HFF-Myc (cell line): ENCODE results near the gene GARIN5B.

Experiments
- DNase-seq: peaks from one replicate; pipeline ENCODE4 v3.0.0-alpha.2; 2011; ENCODE audit warnings: low read depth; ENCODE audit errors: extremely low read depth
- H3K4me3 ChIP-seq: replicated peaks from 2 replicates; pipeline ENCODE4 v1.5.1; 2011; ENCODE audit warnings: low read depth, mild to moderate bottlenecking, control low read depth, low read length
- TF ChIP-seq, protein P1 (sequence below): IDR thresholded peaks from 2 replicates; pipeline ENCODE4 v1.5.1; 2012; ENCODE audit warnings: mild to moderate bottlenecking, low read depth, low read length, control low read depth; ENCODE audit errors: missing control alignments

Gene GARIN5B

DNA sequence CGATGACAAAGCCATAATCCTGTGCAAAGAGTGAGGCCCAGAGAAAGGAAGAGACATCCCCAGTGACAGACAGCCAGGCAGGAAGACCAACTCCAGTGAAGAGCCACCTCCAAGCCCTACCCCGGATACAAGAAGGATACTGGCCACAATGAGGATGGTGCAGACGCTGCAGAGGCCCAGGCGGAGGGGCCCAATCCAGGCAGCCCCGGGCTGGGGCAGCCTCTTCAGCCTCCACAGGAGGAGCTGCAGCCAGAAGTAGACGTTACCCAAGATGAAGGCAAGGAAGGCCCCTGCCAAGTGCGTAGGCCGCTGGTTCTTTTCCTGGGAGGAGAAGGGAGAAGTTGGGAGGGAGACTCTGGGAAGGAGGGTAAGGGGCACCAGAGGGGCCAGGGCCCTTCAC is 46.4 kb downstream of the GARIN5B start:
- DNase-seq = no peak
- TF ChIP-seq, protein P1, sequence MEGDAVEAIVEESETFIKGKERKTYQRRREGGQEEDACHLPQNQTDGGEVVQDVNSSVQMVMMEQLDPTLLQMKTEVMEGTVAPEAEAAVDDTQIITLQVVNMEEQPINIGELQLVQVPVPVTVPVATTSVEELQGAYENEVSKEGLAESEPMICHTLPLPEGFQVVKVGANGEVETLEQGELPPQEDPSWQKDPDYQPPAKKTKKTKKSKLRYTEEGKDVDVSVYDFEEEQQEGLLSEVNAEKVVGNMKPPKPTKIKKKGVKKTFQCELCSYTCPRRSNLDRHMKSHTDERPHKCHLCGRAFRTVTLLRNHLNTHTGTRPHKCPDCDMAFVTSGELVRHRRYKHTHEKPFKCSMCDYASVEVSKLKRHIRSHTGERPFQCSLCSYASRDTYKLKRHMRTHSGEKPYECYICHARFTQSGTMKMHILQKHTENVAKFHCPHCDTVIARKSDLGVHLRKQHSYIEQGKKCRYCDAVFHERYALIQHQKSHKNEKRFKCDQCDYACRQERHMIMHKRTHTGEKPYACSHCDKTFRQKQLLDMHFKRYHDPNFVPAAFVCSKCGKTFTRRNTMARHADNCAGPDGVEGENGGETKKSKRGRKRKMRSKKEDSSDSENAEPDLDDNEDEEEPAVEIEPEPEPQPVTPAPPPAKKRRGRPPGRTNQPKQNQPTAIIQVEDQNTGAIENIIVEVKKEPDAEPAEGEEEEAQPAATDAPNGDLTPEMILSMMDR = no peak
- H3K4me3 ChIP-seq = no peak overlapping the region

DNA sequence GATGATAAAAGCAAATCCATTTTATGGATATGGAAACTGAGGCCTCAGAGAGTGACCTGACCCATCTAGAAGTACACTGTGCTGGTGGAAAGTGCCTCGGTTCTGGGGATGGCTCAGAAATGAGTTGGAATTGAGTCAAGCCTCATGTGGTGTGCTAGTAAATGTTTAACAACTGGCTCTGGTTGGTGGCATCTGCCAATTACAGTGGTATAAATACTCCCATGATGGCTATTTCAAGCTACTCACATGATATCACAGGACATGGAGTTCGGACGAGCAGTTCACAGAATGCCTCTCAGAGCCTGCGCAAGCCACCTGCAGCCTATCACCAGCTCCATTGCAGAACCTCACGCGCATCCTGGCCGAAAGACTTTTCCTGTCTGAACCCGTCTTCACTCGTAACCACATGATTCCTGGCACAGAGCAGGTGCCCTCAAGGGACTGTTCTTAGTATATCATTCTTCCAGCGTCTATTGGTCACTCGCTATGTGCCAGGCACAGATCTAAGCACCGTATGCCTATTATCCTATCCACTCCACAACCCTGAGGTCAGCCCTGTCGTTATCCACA is 47.0 kb downstream of the GARIN5B start:
- no peak overlapping the region for H3K4me3 ChIP-seq
- TF ChIP-seq, protein P1 = no peak
- DNase-seq = no peak

DNA sequence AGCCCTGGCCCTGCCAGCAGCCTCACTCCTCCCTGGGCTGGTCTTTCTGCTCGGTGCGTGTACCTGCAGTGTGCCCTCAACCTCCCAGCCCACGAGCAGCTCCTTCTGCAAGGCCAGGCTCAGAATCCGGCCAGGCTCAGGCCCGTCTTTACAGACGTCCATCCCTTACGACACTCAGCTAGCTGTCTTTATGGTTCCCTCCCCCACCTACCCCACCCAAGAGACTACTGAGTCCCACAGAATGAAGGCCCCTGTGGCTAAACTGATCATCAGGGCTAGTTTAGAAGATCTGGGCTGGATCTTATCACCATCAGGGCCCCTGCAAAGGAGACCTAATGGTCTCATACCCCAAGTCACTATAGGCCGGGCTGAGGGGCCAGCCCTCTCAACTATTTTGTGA is 48.7 kb downstream of the GARIN5B start:
- TF ChIP-seq, protein P1 = no peak
- no peak overlapping the region for H3K4me3 ChIP-seq
- DNase-seq = no peak

DNA sequence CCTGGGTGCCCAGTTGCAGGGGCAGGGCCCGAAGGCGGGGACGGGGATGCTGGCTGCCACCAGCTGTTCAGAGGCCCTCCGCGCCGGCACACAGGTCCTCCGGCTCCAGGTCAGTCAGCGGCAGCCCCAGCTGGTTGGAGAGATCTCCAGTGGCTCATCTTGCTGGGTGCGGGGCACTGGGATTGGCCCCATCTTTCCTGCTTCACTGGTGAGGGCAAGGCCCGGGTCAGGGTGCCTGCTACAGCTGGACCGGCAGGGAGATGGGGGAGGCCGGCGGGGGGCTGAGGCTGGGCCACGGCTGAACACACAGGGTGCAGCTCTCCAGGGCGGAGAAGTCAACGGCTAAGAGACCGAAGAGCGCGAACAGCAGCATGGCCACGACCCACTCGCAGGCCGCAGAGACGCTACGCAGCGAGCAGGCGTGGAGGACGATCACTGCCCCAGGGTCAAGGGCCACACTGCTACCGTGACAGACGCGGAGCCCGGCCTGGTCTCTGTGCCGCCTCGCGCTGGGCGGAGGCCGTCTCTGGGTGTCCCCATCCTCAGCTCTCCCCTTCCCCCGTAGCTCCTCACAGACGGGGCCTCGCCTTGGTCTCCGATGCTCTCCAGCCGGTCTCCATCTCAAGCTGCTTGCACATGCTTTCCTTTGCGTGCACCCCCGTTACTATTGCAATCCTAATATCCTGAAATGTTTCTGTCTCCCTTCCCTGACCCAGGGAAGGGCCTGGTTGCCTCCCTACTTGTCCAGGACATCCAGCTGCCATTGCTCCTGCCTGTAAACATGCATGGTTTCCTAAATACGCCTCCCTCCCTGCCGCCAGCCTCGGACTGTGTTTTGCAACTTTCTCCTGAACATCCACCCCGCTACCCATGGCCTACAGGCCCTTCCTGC is 50.2 kb downstream of the GARIN5B start:
- H3K4me3 ChIP-seq = no peak overlapping the region
- DNase-seq = no peak
- TF ChIP-seq, protein P1 = no peak

DNA sequence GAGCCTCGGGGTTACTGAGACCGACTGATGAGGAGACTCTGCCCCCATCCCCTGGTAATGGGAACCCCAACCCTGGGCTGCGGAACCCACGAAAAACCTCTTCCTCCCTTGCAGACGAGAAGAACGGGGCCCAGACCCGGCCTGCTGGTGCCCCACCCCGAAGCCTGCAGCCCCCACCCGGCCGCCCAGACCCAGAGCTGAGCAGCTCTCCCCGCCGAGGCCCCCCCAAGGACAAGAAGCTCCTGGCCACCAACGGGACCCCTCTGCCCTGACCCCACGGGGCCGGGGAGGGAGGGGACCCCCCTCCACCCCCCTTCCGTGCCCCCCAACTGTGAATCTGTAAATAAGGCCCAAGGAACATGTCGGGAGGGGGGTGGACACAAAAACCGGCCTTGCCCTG is 51.3 kb downstream of the GARIN5B start:
- TF ChIP-seq, protein P1 = no peak
- no peak overlapping the region for H3K4me3 ChIP-seq

DNA sequence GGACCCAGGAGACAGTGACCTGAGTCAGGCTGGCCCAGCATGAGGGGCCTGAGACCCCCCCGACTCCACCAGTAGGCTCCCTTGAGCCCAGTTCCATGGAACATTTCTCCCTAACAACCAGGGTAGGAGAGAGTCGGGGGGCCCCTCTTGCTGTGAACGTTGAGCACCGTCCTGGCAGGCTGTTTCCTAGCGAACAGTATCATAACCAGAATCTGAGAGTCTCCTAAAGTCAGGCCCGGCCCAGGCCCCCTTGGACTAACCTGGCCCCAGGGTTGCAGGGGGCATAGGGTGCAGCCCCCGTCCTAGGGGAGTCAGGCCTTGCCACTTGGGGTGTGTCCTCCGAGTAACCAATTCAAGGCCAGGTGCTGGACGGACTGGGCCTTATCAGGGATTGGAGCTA is 51.7 kb downstream of the GARIN5B start:
- DNase-seq = no peak
- TF ChIP-seq, protein P1 = no peak
- H3K4me3 ChIP-seq = no peak overlapping the region

More for the DNA sequence above, 51.3 kb downstream of the GARIN5B start:
- DNase-seq = no peak
